NCI-H345 (cell line): ENCODE data around the gene RAD51B.
A peak's percentile ranks its signal among the peaks of the same experiment; 100 is the strongest.

ENCODE experiments used
- DNase-seq: peaks from one replicate; lab custom pipeline; 2025; lab: John Stamatoyannopoulos, UW

The RAD51B gene

GRCh38 chr14:68526512-68527091 lies 707.0 kb downstream of the RAD51B start:
- no peak for DNase-seq

- no peak for DNase-seq
Measured at GRCh38 chr14:68527329-68527851, 707.8 kb downstream of the RAD51B start.

- DNase-seq = no peak
Measured at GRCh38 chr14:68528040-68528687, 708.6 kb downstream of the RAD51B start.

- DNase-seq = no peak
Measured at GRCh38 chr14:68530443-68530842, 710.9 kb downstream of the RAD51B start.

- no peak for DNase-seq
Measured at GRCh38 chr14:68532496-68532895, 712.9 kb downstream of the RAD51B start.

GRCh38 chr14:68534276-68534675 lies 714.7 kb downstream of the RAD51B start:
- no peak for DNase-seq

- DNase-seq = no peak
Measured at GRCh38 chr14:68535404-68536017, 715.9 kb downstream of the RAD51B start.

- no peak for DNase-seq
Measured at GRCh38 chr14:68536018-68536410, 716.4 kb downstream of the RAD51B start.

- DNase-seq = no peak
Measured at GRCh38 chr14:68538639-68539038, 719.1 kb downstream of the RAD51B start.

- DNase-seq = no peak
Measured at GRCh38 chr14:68539241-68539737, 719.7 kb downstream of the RAD51B start.

GRCh38 chr14:68539789-68540188 lies 720.2 kb downstream of the RAD51B start:
- DNase-seq = no peak

GRCh38 chr14:68541178-68541896 lies 721.8 kb downstream of the RAD51B start:
- no peak for DNase-seq

- DNase-seq = no peak
Measured at GRCh38 chr14:68542346-68542745, 722.8 kb downstream of the RAD51B start.

- no peak for DNase-seq
Measured at GRCh38 chr14:68543516-68543915, 723.9 kb downstream of the RAD51B start.

- no peak for DNase-seq
Measured at GRCh38 chr14:68544081-68544892, 724.7 kb downstream of the RAD51B start.

GRCh38 chr14:68546839-68547238 lies 727.3 kb downstream of the RAD51B start:
- DNase-seq = no peak

GRCh38 chr14:68547305-68548193 lies 728.0 kb downstream of the RAD51B start:
- no peak for DNase-seq

- peak; percentile 87 for DNase-seq
Measured at GRCh38 chr14:68548194-68549076, 728.9 kb downstream of the RAD51B start.

GRCh38 chr14:68550338-68550715 lies 730.7 kb downstream of the RAD51B start:
- no peak for DNase-seq
